AG04449 (cell line): Measurements from ENCODE around the gene LRP1B.

ENCODE experiments used
- CTCF ChIA-PET: fragments of 350-600 bp; formaldehyde crosslinking; extraction: SDS; loops from one replicate; lab custom pipeline; 2021; ENCODE audit warnings: antibody characterized with exemption; lab: Yijun Ruan, JAX
- POLR2A ChIA-PET: fragments of 400-600, 350-600 bp; formaldehyde crosslinking; extraction: SDS; loops from one replicate; lab custom pipeline; 2020; ENCODE audit warnings: antibody characterized with exemption, inconsistent platforms; lab: Yijun Ruan, JAX
- DNase-seq: peaks from one replicate; pipeline ENCODE4 v3.0.0-alpha.2; 2010; ENCODE audit warnings: low read depth, low spot score
- H3K4me3 ChIP-seq: 2 replicates; pipeline ENCODE4 v1.5.1; 2011; ENCODE audit warnings: low read depth, mild to moderate bottlenecking, control low read depth, low read length
- CTCF ChIP-seq: IDR thresholded peaks from one replicate; pipeline ENCODE4 v1.5.1; 2011; ENCODE audit warnings: mild to moderate bottlenecking, moderate library complexity, low read length, control low read depth, inconsistent platforms; ENCODE audit not compliant: insufficient read depth; ENCODE audit errors: missing control alignments

LRP1B gene

DNA sequence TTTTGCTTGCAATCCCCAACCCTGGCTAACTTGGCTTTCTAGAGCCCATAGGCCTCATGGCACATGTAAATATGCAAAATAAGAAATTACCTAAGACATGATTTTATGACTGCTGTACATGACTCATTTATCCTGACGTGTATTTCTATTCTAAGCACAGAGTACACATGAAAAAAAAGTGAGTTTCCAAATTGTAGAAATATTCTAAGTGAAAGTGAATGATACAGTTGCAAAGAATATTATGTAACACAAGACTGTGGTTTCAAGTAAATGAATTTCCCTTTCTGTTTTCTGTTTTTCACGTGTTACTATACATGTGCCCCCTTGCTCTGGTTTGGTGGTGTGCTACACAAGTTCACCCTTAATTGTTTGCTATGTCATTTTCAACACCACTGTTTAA is 162.4 kb downstream of the LRP1B start:
- POLR2A ChIA-PET: no interaction called here
- no peak for TF ChIP-seq CTCF

DNA sequence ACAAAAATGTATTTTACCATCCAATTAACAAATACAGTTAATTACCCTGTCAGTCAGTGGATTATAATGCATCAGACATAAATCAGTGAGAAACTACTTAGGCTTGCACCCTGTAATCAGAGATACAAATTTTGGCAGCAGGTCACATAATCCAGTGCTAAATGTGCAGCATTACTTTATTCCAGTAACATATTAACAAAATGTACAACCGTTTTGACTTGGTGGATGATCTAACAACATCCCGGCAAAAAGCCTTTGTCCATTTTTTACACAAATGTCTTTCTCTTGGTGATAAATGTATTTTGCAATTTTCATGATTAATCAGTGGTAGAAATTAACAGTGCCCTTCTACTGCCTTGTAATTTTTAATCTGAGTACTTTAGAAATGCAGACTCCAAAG is 162.8 kb downstream of the LRP1B start:
- POLR2A ChIA-PET: no interaction called here
- no peak overlapping the region for H3K4me3 ChIP-seq
- TF ChIP-seq CTCF: no peak
- CTCF ChIA-PET: no interaction called here
- no peak for DNase-seq

More for the DNA sequence above, 162.4 kb downstream of the LRP1B start:
- no peak overlapping the region for H3K4me3 ChIP-seq
- CTCF ChIA-PET: no interaction called here
- no peak for DNase-seq

DNA sequence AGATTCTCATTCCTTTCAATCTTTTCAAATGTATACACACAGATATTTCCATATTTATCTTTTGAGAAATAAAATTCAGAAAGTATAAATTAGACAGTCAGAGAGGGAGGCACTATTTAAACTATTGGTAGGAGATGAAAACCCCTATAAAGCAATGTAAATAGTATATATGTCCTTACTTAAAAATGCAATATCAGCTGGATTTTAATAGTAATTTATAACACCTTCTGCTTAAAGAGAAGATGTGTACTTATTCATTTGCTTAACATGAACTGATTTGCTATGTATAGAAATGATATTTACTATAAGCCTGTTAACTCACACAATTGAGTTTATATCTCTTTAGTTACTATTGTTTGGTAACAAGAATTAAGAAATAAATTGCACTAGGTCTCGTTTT is 163.3 kb downstream of the LRP1B start:
- POLR2A ChIA-PET: no interaction called here
- no peak for TF ChIP-seq CTCF
- CTCF ChIA-PET: no interaction called here
- no peak for DNase-seq
- no peak overlapping the region for H3K4me3 ChIP-seq

DNA sequence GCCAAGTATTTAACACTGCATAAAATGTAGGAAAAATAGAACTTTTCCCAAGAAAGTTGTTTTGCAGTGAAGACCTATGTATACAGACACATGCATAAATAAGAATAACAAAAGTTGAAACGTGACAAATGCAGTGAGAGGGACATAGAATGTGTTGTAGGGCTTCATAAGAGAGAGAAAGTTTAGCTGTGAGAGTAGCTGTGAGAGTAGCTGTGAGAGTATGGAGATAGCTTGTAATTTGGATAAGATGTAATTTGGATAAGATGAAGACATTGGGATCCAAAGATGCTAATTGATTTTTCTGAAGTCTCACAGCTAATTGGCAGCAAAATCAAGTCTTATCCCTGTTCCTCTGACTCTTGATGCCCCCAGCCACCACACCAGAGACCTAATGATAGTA is 170.9 kb downstream of the LRP1B start:
- no peak for TF ChIP-seq CTCF
- ChIA-PET CTCF (no interaction called here), POLR2A (no interaction called here)
- no peak for DNase-seq
- H3K4me3 ChIP-seq: no peak overlapping the region

DNA sequence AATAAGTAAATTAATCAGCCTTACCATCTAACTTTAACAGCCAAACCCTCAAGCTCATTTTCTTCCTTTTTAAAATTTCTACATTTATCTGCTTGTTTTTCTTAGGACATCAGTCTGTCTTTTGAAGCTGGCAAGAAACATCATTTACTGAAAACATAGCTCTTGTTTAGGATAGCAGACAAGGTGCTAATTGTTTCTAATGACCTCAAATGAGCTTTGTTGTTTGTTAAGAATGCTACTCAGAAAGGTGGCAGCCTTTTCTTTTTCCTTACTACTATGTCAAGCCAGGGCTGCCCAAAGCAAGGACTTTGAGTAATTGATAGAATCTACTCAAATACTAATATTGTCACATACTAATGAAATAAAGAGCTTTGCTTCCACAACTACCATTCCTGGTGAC is 171.8 kb downstream of the LRP1B start:
- no peak for TF ChIP-seq CTCF
- no peak for DNase-seq
- H3K4me3 ChIP-seq: no peak overlapping the region
- CTCF ChIA-PET: no interaction called here
- POLR2A ChIA-PET: no interaction called here

DNA sequence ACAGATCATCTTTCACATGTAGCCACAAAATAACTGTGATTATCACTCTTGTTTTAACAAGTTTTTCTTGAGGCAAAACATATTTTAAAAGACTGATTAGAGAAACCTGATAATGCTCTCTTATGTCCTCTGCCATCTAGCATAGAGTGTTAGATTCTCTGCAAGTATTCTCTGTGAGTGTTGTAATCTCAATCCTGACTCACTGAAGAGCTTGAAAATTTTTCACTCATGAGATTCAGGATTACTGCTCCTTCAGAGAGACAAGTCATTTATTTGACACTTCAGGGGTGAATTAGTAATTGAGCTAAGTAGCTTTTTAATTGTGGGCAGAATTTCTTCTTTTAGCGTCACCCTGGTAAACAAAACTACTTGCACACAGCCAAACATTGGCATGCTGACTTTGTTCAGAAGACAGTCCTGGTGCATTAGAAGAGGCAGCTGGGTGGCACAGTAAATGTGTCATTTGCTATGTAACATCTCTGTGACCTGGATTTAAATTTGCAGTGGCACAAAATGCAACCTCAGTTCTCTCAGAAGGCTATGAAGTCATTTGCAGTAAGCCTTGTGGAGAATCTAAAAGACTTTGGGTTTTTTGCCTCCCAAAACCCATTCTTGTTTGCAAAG is 172.9 kb downstream of the LRP1B start:
- CTCF ChIA-PET: no interaction called here
- no peak overlapping the region for H3K4me3 ChIP-seq
- no peak for DNase-seq
- no peak for TF ChIP-seq CTCF
- POLR2A ChIA-PET: no interaction called here
